HG03378 (cell line): ENCODE data around the gene FUCA1.
A peak's percentile ranks its signal among the peaks of the same experiment; 100 is the strongest.
"Not testable (repeated sequence)": the region's sequence is repeated elsewhere in the genome, so short reads cannot be mapped to it uniquely, and the experiment has no call there.

Source experiments
- ATAC-seq: cut with Tn5 transposase; IDR thresholded peaks from one replicate; pipeline ENCODE4 v1.9.1; 2021; ENCODE audit warnings: mild to moderate bottlenecking, moderate library complexity; ENCODE audit not compliant: unreplicated experiment

FUCA1 gene

GRCh38 chr1:23867895-23868556 is at the start of gene FUCA1:
FUCA1 (minus strand) TSS chr1:23868290; CDS start chr1:23868286, 4 bp downstream.
- ATAC-seq = peak; percentile 63

GRCh38 chr1:23916209-23917131 is 48.4 kb upstream of the FUCA1 start:
- ATAC-seq = peak; percentile 51

GRCh38 chr1:23915466-23915865 is 47.4 kb upstream of the FUCA1 start:
- no peak for ATAC-seq

DNA sequence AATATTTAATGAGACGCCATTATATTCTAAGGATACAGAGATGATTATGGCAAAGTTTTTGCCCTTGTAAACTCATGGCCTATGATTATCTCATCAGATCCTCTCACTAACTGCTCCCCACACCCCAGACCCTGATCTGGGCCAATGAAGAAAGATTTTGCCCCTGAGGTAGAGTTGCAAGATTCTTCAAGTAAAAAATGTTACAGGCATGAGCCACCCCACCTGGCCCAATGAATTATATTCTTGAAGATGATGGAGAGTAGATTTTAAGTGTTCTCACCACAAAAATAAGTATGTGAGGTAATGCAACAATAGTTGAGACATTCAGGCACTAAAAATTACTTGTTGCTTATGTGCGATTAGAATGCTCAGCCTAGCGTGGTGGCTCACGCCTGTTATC is 46.8 kb upstream of the FUCA1 start:
- no peak for ATAC-seq

GRCh38 chr1:23913212-23913880 is 45.3 kb upstream of the FUCA1 start, which contains the start of gene CNR2:
CNR2 (minus strand) TSS chr1:23913362; CDS start chr1:23875617, 37,745 bp downstream.
- ATAC-seq = no peak

DNA sequence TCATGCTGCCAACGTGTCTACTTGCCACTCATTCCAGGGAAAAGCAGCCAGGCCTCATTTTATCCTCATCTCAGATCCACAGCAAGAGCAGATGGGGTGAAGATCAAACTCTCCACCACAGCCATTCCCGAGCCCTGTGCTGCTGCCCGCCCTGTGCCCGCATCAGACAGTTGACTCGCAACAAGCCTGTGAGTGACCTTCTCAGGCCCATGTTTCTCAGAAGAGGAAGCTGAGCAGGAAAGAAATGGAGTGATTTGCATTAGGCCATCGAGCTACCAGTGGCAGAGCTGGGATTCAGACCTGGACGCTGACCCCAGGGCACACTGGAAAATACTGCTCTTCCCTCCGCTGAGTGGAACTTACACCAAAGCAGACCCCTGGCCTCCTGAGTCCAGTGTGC is 43.8 kb upstream of the FUCA1 start:
- ATAC-seq = no peak

- ATAC-seq = no peak
Observed at GRCh38 chr1:23910553-23911246, 42.6 kb upstream of the FUCA1 start.

- no peak for ATAC-seq
Observed at GRCh38 chr1:23910144-23910543, 42.1 kb upstream of the FUCA1 start.

DNA sequence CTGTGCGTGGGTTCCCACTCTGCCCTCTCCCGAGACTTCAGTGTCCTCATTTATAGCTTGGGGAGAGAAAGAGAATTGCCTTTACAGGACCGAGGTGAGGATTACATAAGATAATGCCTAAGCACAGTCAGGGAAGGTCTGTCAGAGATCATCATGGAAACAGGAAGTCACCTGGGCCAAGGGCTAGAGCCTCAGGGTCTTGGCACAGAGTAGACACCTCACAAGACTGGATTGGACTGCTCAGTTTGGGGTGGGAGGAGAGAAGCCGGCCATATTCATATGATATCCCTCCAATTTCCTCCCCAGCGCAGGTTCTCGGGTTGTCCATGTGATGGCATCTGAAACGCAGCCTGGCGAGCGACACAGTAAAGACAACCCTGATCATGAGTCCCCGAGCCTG is 41.3 kb upstream of the FUCA1 start:
- no peak for ATAC-seq

GRCh38 chr1:23908453-23909341 is 40.6 kb upstream of the FUCA1 start:
- no peak for ATAC-seq

- no peak for ATAC-seq
Observed at GRCh38 chr1:23906731-23907130, 38.6 kb upstream of the FUCA1 start.

- no peak for ATAC-seq
Observed at GRCh38 chr1:23905461-23906025, 37.5 kb upstream of the FUCA1 start.

DNA sequence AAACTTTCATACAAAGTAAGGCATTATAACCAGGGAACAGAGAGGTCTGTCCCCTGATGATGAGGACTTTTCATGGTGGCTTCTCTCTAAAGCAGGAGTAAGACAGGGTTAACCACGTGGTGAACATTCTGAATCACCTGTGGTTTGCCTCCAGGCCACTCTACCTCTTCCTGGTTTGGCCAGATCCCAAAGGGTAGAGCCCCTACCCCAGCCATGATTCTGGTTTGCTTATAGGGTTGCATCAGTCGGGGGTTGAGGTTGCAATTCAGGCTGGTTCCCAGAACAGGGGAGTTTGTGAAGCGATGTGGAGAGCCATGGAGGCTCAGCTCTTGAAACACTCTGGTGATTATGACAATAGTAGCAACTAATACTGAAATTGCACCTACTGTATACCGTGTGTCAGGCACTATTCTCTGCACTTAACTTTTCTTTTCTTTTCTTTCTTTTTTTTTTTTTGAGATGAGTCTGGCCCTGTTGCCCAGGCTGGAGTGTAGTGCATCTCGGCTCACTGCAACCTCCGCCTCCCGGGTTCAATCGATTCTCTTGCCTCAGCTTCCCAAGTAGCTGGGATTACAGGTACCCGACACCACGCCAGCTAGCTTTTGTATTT is 36.8 kb upstream of the FUCA1 start:
- ATAC-seq = no peak

- ATAC-seq = no peak
Observed at GRCh38 chr1:23903754-23904153, 35.7 kb upstream of the FUCA1 start.

- no peak for ATAC-seq
Observed at GRCh38 chr1:23902321-23903278, 34.5 kb upstream of the FUCA1 start.

DNA sequence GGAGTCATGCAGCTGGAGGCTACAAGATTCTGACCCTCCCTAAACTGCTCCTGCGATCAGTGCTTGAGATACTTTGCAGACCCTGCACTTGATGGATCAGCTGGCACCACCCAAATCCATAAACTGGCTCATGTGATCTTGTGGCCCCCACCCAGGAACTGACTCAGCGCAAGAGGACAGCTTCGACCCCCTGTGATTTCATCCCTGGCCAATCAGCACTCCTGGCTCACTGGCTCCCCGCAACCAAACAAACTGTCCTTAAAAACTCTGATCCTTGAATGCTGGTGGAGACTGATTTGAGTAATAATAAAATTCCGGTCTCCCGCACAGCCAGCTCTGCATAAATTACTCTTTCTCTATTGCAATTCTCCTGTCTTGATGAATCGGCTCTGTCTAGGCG is 31.9 kb upstream of the FUCA1 start:
- not testable (repeated sequence) for ATAC-seq

- ATAC-seq = no peak
Observed at GRCh38 chr1:23899070-23899469, 31.0 kb upstream of the FUCA1 start.

GRCh38 chr1:23897083-23897482 is 29.0 kb upstream of the FUCA1 start:
- no peak for ATAC-seq
